Activated CD4-positive, alpha-beta T cell treated with anti-CD3 and anti-CD28 coated beads, Interleukin-2, Interleukin-4, amounts not matched to agents 100 ng/mL and 50 ng/mL, durations not matched to agents 16 hours and 8 hours (primary cell): ENCODE results near the gene MTG2.

Experiments
- DNase-seq: peaks from one replicate; pipeline ENCODE4 v3.0.0-alpha.2; 2020; ENCODE audit warnings: low spot score

MTG2 gene

DNA sequence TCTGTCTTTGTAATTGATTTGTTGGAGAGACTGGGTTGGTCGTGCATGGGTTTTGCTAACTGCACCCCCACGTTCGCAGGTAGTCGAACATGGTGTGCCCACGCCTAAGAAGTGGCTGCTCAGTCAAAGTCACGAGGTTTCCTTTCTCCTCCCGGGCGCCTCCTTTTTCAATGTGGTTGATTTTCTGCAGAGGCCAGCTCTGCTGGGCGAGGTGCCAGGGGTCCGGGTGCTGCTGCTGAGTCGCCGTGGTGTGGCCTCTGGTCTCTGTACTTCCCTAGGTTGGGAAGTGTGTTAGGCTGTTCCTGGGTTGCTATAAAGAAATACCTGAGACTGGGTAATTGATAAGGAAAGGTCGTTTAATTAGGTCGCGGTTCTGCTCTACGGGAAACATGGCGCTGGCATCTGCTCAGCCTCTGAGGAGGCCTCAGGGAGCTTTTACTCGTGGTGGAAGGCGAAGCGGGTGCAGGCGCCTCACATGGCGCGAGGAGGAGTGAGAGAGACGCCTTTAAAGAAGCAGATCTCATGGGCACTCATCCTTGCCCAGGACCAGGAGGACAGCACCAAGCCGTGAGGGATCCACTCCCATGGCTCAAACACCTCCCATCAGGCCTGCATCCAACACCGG is 69.6 kb downstream of the MTG2 start:
- no peak for DNase-seq
